AG10803 (cell line): ENCODE measurements around the gene ZNF320.
"Not testable (repeated sequence)": the region's sequence is repeated elsewhere in the genome, so short reads cannot be mapped to it uniquely, and the experiment has no call there.

Experiments used
- DNase-seq: peaks from one replicate; pipeline ENCODE4 v3.0.0; 2010; ENCODE audit warnings: low read depth
- H3K4me3 ChIP-seq: 2 replicates; pipeline ENCODE4 v1.5.1; 2011; ENCODE audit warnings: mild to moderate bottlenecking, low read length, control low read depth
- CTCF ChIP-seq: conservative IDR thresholded peaks from 2 replicates; pipeline ENCODE4 v1.5.1; 2011; ENCODE audit warnings: mild to moderate bottlenecking, low read length, control low read depth, inconsistent platforms

The ZNF320 gene

GRCh38 chr19:52898101-52898500 is 666 bp upstream of the ZNF320 start:
- peak overlapping the region; percentile 92 for H3K4me3 ChIP-seq
- no peak for DNase-seq
- no peak for TF ChIP-seq CTCF

GRCh38 chr19:52896431-52897137 is 851 bp downstream of the ZNF320 start:
- no peak for TF ChIP-seq CTCF
- H3K4me3 ChIP-seq = peak overlapping the region; percentile 92
- DNase-seq = peak; percentile 3

GRCh38 chr19:52891336-52891735 is 6.1 kb downstream of the ZNF320 start:
- no peak for TF ChIP-seq CTCF
- H3K4me3 ChIP-seq = no peak overlapping the region
- no peak for DNase-seq

- no peak overlapping the region for H3K4me3 ChIP-seq
- TF ChIP-seq CTCF = no peak
These were observed 7.5 kb downstream of the ZNF320 start for GRCh38 chr19:52889931-52890330.

GRCh38 chr19:52889076-52889475 is 8.4 kb downstream of the ZNF320 start:
- no peak overlapping the region for H3K4me3 ChIP-seq
- TF ChIP-seq CTCF = no peak
- DNase-seq = no peak

More at GRCh38 chr19:52889931-52890330, 7.5 kb downstream of the ZNF320 start:
- no peak for DNase-seq

- no peak for DNase-seq
- TF ChIP-seq CTCF = no peak
- no peak overlapping the region for H3K4me3 ChIP-seq
These were observed 16.5 kb downstream of the ZNF320 start for GRCh38 chr19:52880895-52881389.

GRCh38 chr19:52872996-52873395 is 24.4 kb downstream of the ZNF320 start:
- not testable (repeated sequence) for H3K4me3 ChIP-seq

More at GRCh38 chr19:52872996-52873395, 24.4 kb downstream of the ZNF320 start:
- not testable (repeated sequence) for DNase-seq
